H1 (cell line): ENCODE measurements around the gene PAX7. TPM values are rescaled to one million over a fixed set of nuclear protein-coding genes. Genes with fewer than 3 reads are reported as not detected.

ENCODE experiments used
- CTCF ChIA-PET: fragments of 300-600 bp; sonication (Branson Sonifier 250); formaldehyde crosslinking; loops from one replicate; lab custom pipeline; 2021; ENCODE audit not compliant: partially characterized antibody; lab: Charles Lee
- POLR2A ChIA-PET: fragments of 300-600 bp; sonication (Branson Sonifier 250); formaldehyde crosslinking; loops from one replicate; lab custom pipeline; 2021; ENCODE audit warnings: inconsistent platforms; ENCODE audit not compliant: partially characterized antibody; lab: Charles Lee
- DNase-seq, 2 experiments: peaks; one replicate each; pipeline versions ENCODE4 v3.0.0 to v3.0.0-alpha.2; 2010 to 2022; ENCODE audit warnings: low spot score in 2 of 2, low read depth in 1 of 2, mixed read lengths in 1 of 2
- FAIRE-seq: peaks from 2 replicates; lab custom pipeline; 2011; peaks lifted over from hg19 to GRCh38; lab: Jason Lieb, UNC
- H2AFZ ChIP-seq: 2 replicates; pipeline ENCODE4 v1.8.1; 2012; ENCODE audit warnings: low read length, inconsistent platforms
- H2AK5ac ChIP-seq: 2 replicates; pipeline ENCODE4 v1.6.1; 2013; ENCODE audit warnings: low read depth, low read length
- H2BK120ac ChIP-seq: replicated peaks from 2 replicates; pipeline ENCODE3; 2013; ENCODE audit warnings: low read depth, low read length, inconsistent platforms
- H2BK12ac ChIP-seq: 2 replicates; pipeline ENCODE4 v1.6.1; 2013; ENCODE audit warnings: low read depth, low read length
- H2BK15ac ChIP-seq: 2 replicates; pipeline ENCODE4 v1.6.1; 2013; ENCODE audit warnings: low read length
- H2BK20ac ChIP-seq: 2 replicates; pipeline ENCODE4 v1.6.1; 2013; ENCODE audit warnings: low read length
- H2BK5ac ChIP-seq: 2 replicates; pipeline ENCODE4 v1.6.1; 2013; ENCODE audit warnings: low read depth, low read length
- H3K14ac ChIP-seq: 2 replicates; pipeline ENCODE4 v1.6.1; 2013; ENCODE audit warnings: inconsistent platforms; ENCODE audit not compliant: insufficient read length
- H3K18ac ChIP-seq: 2 replicates; pipeline ENCODE4 v1.6.1; 2013; ENCODE audit warnings: low read length; ENCODE audit errors: extremely low read depth
- H3K23ac ChIP-seq: 2 replicates; pipeline ENCODE4 v1.6.1; 2013; ENCODE audit warnings: inconsistent platforms; ENCODE audit not compliant: insufficient read length
- H3K23me2 ChIP-seq: 2 replicates; pipeline ENCODE4 v1.6.1; 2013; ENCODE audit warnings: low read depth, low read length
- H3K27ac ChIP-seq: 2 replicates; pipeline ENCODE4 v1.6.1; 2011; ENCODE audit warnings: low read depth, low read length, inconsistent platforms
- H3K27me3 ChIP-seq, 4 experiments: replicated peaks in 1 of 4; 1 replicate in 1 of 4; 2 replicates in 3 of 4; pipeline versions ENCODE4 v1.6.1 to v1.8.1; 2011 to 2013; ENCODE audit warnings: low read length in 3 of 4, mild to moderate bottlenecking in 3 of 4, inconsistent platforms in 2 of 4, mixed read lengths in 2 of 4, moderate library complexity in 1 of 4; ENCODE audit not compliant: control insufficient read depth in 3 of 4, insufficient read depth in 3 of 4; ENCODE audit errors: extremely low read depth in 1 of 4
- H3K36me3 ChIP-seq, 4 experiments: 2 replicates each; pipeline versions ENCODE4 v1.6.1 to v1.8.1; 2011 to 2013; ENCODE audit warnings: mild to moderate bottlenecking in 4 of 4, low read length in 3 of 4, moderate library complexity in 2 of 4, control low read depth in 1 of 4, inconsistent platforms in 1 of 4; ENCODE audit not compliant: insufficient read depth in 4 of 4, control insufficient read depth in 2 of 4
- H3K4ac ChIP-seq: replicated peaks from 2 replicates; pipeline ENCODE3; 2013; ENCODE audit warnings: low read length, low read depth, mixed read lengths, inconsistent platforms; ENCODE audit not compliant: insufficient read length
- H3K4me1 ChIP-seq, 4 experiments: replicated peaks in 1 of 4; 1 replicate in 1 of 4; 2 replicates in 3 of 4; pipeline versions ENCODE4 v1.6.1 to v1.8.1; 2011 to 2013; ENCODE audit warnings: low read length in 3 of 4, inconsistent platforms in 2 of 4, mixed read lengths in 1 of 4; ENCODE audit not compliant: insufficient read depth in 4 of 4, control insufficient read depth in 3 of 4
- H3K4me2 ChIP-seq, 2 experiments: 2 replicates each; pipeline versions ENCODE4 v1.6.1 to v1.8.1; 2011 to 2013; ENCODE audit warnings: low read depth in 2 of 2, low read length in 2 of 2, control low read depth in 1 of 2, inconsistent platforms in 1 of 2, mild to moderate bottlenecking in 1 of 2; ENCODE audit not compliant: insufficient read depth in 1 of 2
- H3K4me3 ChIP-seq, 4 experiments: fragments of 200-600, 300-600 bp in 1 of 4; sonication (generic), shearing (Covaris generic), sonication (Bioruptor Twin) in 1 of 4; 2 replicates each; pipeline versions ENCODE4 v1.5.1 to v1.8.1; 2011 to 2016; ENCODE audit warnings: low read length in 4 of 4, low read depth in 3 of 4, control low read depth in 2 of 4, inconsistent platforms in 2 of 4, mild to moderate bottlenecking in 2 of 4, mixed read lengths in 1 of 4, moderate library complexity in 1 of 4; ENCODE audit not compliant: insufficient read depth in 2 of 4; ENCODE audit errors: extremely low read depth in 1 of 4
- H3K56ac ChIP-seq: replicated peaks from 2 replicates; pipeline ENCODE3; 2013; ENCODE audit warnings: low read depth, mild to moderate bottlenecking, mixed read lengths, low read length, inconsistent platforms; ENCODE audit not compliant: insufficient read length
- H3K79me1 ChIP-seq: 2 replicates; pipeline ENCODE4 v1.6.1; 2013; ENCODE audit warnings: low read depth, low read length, control low read depth
- H3K79me2 ChIP-seq, 2 experiments: 2 replicates each; pipeline versions ENCODE4 v1.6.1 to v1.8.1; 2012 to 2013; ENCODE audit warnings: low read length in 2 of 2, mild to moderate bottlenecking in 2 of 2, inconsistent platforms in 1 of 2; ENCODE audit not compliant: insufficient read depth in 2 of 2, control insufficient read depth in 1 of 2
- H3K9ac ChIP-seq, 4 experiments: replicated peaks in 1 of 4; 1 replicate in 1 of 4; 2 replicates in 3 of 4; pipeline versions ENCODE4 v1.6.1 to v1.8.1; 2011 to 2013; ENCODE audit warnings: low read depth in 3 of 4, low read length in 3 of 4, control low read depth in 2 of 4, mild to moderate bottlenecking in 2 of 4, moderate library complexity in 2 of 4, inconsistent platforms in 1 of 4; ENCODE audit errors: extremely low read depth in 1 of 4
- H3K9me3 ChIP-seq, 2 experiments: 2 replicates each; pipeline versions ENCODE4 v1.6.1 to v1.8.1; 2012 to 2013; ENCODE audit warnings: mild to moderate bottlenecking in 2 of 2, moderate library complexity in 2 of 2, control low read depth in 1 of 2, inconsistent platforms in 1 of 2, low read depth in 1 of 2, low read length in 1 of 2, mixed read lengths in 1 of 2; ENCODE audit not compliant: insufficient read depth in 2 of 2
- H4K20me1 ChIP-seq, 2 experiments: replicated peaks in 1 of 2; 2 replicates each; pipeline versions ENCODE3 to v1.8.1; 2011 to 2013; ENCODE audit warnings: inconsistent platforms in 2 of 2, low read length in 2 of 2, mild to moderate bottlenecking in 1 of 2; ENCODE audit not compliant: insufficient read depth in 2 of 2, control insufficient read depth in 1 of 2
- H4K5ac ChIP-seq: 2 replicates; pipeline ENCODE4 v1.6.1; 2013; ENCODE audit warnings: low read length, low read depth, mixed read lengths, inconsistent platforms; ENCODE audit not compliant: insufficient read length
- H4K8ac ChIP-seq: 2 replicates; pipeline ENCODE4 v1.8.0; 2013; ENCODE audit warnings: mild to moderate bottlenecking, moderate library complexity, low read length, inconsistent platforms; ENCODE audit not compliant: insufficient read depth; ENCODE audit errors: extremely low read depth
- H4K91ac ChIP-seq: replicated peaks from 2 replicates; pipeline ENCODE3; 2013; ENCODE audit warnings: low read length, mixed read lengths, inconsistent platforms; ENCODE audit not compliant: insufficient read length
- CBX5 ChIP-seq: fragments of 300-800, 300-1000 bp; sonication (generic); IDR thresholded peaks from 2 replicates; pipeline ENCODE4 v1.7.1; 2016; ENCODE audit warnings: antibody characterized with exemption, low read length, low read depth
- CBX8 ChIP-seq: fragments of 300-800, 300-1000 bp; sonication (generic); IDR thresholded peaks from 2 replicates; pipeline ENCODE4 v1.7.1; 2016; ENCODE audit warnings: low read depth, low read length, borderline replicate concordance
- CHD1 ChIP-seq: IDR thresholded peaks from 2 replicates; pipeline ENCODE4 v1.6.1; 2012; ENCODE audit warnings: low read depth, low read length, improper control_type of control experiment
- EGR1 ChIP-seq: IDR thresholded peaks from 2 replicates; pipeline ENCODE4 v1.6.1; 2011; ENCODE audit warnings: low read depth, low read length, borderline replicate concordance
- GABPA ChIP-seq: IDR thresholded peaks from 2 replicates; pipeline ENCODE4 v1.6.1; 2011; ENCODE audit warnings: mild to moderate bottlenecking, low read length, moderate library complexity, borderline replicate concordance; ENCODE audit not compliant: insufficient read depth
- GTF2F1 ChIP-seq: IDR thresholded peaks from 2 replicates; pipeline ENCODE4 v1.6.1; 2012; ENCODE audit warnings: low read depth, low read length, improper control_type of control experiment, borderline replicate concordance
- HDAC2 ChIP-seq, 2 experiments: fragments of 300-600 bp in 1 of 2; sonication (generic) in 1 of 2; IDR thresholded peaks; 2 replicates each; pipeline ENCODE4 v1.6.1; 2011 to 2012; ENCODE audit warnings: low read depth in 2 of 2, low read length in 2 of 2, mild to moderate bottlenecking in 2 of 2, moderate library complexity in 2 of 2, borderline replicate concordance in 1 of 2, inconsistent platforms in 1 of 2
- JUND ChIP-seq: IDR thresholded peaks from 2 replicates; pipeline ENCODE4 v1.6.1; 2011; ENCODE audit warnings: mild to moderate bottlenecking, improper control_type of control experiment, low read length
- MAFK ChIP-seq: IDR thresholded peaks from 2 replicates; pipeline ENCODE4 v1.6.1; 2012; ENCODE audit warnings: low read depth, mild to moderate bottlenecking, improper control_type of control experiment, low read length
- RNF2 ChIP-seq: fragments of 200-900, 300-1000 bp; sonication (generic); IDR thresholded peaks from 2 replicates; pipeline ENCODE4 v1.7.1; 2016; ENCODE audit warnings: borderline replicate concordance, low read depth, mild to moderate bottlenecking, antibody characterized with exemption, low read length; ENCODE audit not compliant: poor library complexity, severe bottlenecking; ENCODE audit errors: missing control alignments
- SAP30 ChIP-seq: fragments of 300-600 bp; sonication (generic); IDR thresholded peaks from 2 replicates; pipeline ENCODE4 v1.7.1; 2012; ENCODE audit warnings: low read length, moderate library complexity, mild to moderate bottlenecking, inconsistent platforms; ENCODE audit not compliant: insufficient read depth, insufficient replicate concordance
- TCF12 ChIP-seq: IDR thresholded peaks from 2 replicates; pipeline ENCODE4 v1.6.1; 2011; ENCODE audit warnings: low read depth, mild to moderate bottlenecking, low read length
- WGBS, 2 experiments: shearing (Covaris generic) in 1 of 2; methylation state at CpG; one replicate each; pipeline versions ENCODE4 v1.1.6 to v1.1.7; 2013 to 2015; ENCODE audit warnings: low lambda C conversion rate in 2 of 2, mixed read lengths in 2 of 2, inconsistent platforms in 1 of 2, low coverage in 1 of 2, missing lambda C conversion rate in 1 of 2; ENCODE audit not compliant: insufficient replicate concordance in 2 of 2, insufficient coverage in 1 of 2, insufficient read length in 1 of 2; ENCODE audit errors: extremely low coverage in 1 of 2, missing lambda C conversion rate in 1 of 2; 5-methylcytosine and 5-hydroxymethylcytosine counted together
- polyA plus RNA-seq, 7 experiments: library from polyadenylated mRNA; depleted of rRNA in 3 of 7; stranded (reverse) in 5 of 7; unstranded in 2 of 7; fragments of >200 nt in 5 of 7; fragments of 200-250 nt in 2 of 7; gene quantifications; 1 replicate in 5 of 7; 2 replicates in 1 of 7; 4 replicates in 1 of 7; pipeline versions ENCODE4 v1.2.1 to v1.2.3, GENCODE V29; 2011 to 2013; ENCODE audit warnings: missing spikeins in 2 of 7, mixed read lengths in 2 of 7
- total RNA-seq: library from RNA; stranded (reverse); fragmentation: NEBNext Ultra II Directional; extraction: Animal tissue kit (Norgen Biotek cat#: 25700); gene quantifications from 2 replicates; pipeline ENCODE4 v1.2.1, GENCODE V29; 2021
- TF ChIP-seq, protein P1 (sequence below): IDR thresholded peaks from 2 replicates; pipeline ENCODE4 v1.6.1; 2012; ENCODE audit warnings: inconsistent platforms

PAX7 gene
- total and polyA plus RNA-seq, 2 of the 8 experiments (the other 6 are each of a cell fraction or from before 2014, with no cell fraction given): not detected

DNA sequence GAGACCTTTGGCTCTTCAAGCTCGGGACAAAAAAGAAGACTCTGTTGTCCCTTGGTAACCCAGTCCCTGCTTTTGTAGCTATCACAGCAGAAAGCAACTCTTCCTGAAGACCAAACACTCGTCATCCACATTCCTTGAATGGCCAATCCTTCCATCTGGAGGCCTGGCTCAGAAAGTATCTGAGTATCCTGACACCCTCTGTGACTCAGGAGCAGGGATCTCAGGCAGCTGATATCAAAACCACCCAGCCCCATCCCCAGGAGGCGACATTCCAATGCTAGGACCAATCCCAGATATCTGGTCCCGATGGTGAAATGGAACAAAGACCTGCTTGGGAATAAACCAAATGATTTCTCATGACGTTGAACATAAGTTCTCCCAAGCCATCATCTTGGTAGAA, 116.3 kb downstream of the PAX7 start:
- H2BK20ac ChIP-seq: no peak overlapping the region
- H3K4me2 ChIP-seq: no peak overlapping the region
- no peaks in the 10 kb centered on the region for H3K36me3 ChIP-seq
- DNase-seq (no peak), FAIRE-seq (no peak)
- ChIA-PET POLR2A (no interaction called here), CTCF (interaction anchor here (1.2 to 2.1 kb wide), 3 partner anchors 22 to 76 kb away, joined by 3 to 6 read pairs (median 3); no protein-coding TSS in a partner anchor)
- no peak overlapping the region for H3K14ac ChIP-seq
- no peak overlapping the region for H3K56ac ChIP-seq
- H3K9ac ChIP-seq: no peak overlapping the region
- H4K5ac ChIP-seq: no peak overlapping the region
- peaks cover 0 to 15% (median 3%) of the 10 kb centered on the region in 4 experiments; a peak in 6 of 7 replicates for H3K27me3 ChIP-seq
- no peak overlapping the region for H4K8ac ChIP-seq
- no peak overlapping the region for H2BK5ac ChIP-seq
- no peaks in the 10 kb centered on the region for H3K4me1 ChIP-seq
- no peak overlapping the region for H3K23ac ChIP-seq
- no peaks in the 10 kb centered on the region for H3K79me1 ChIP-seq
- no peak overlapping the region for H4K91ac ChIP-seq
- peaks cover 4% of the 10 kb centered on the region in 2 experiments; a peak in 1 of 4 replicates for H3K9me3 ChIP-seq
- no peak overlapping the region for H2BK15ac ChIP-seq
- H3K4me3 ChIP-seq: no peak overlapping the region
- H3K23me2 ChIP-seq: peaks cover 4% of the 10 kb centered on the region; the same call in 1 of the 2 replicates
- no peaks in the 10 kb centered on the region for H3K79me2 ChIP-seq
- H2BK120ac ChIP-seq: no peak overlapping the region
- H3K4ac ChIP-seq: no peak overlapping the region
- WGBS, 2 experiments: 83% methylated on average over 5 of the region's 5 CpGs; no CpG with 5 or more reads in 1 of the 2 experiments
- no peak overlapping the region for H2AFZ ChIP-seq
- H3K27ac ChIP-seq: no peak overlapping the region
- H4K20me1 ChIP-seq: peaks cover 0 to 1% of the 10 kb centered on the region in 2 experiments
- no peak overlapping the region for H2AK5ac ChIP-seq
- no peak overlapping the region for H3K18ac ChIP-seq
- no peak overlapping the region for H2BK12ac ChIP-seq
- TF ChIP-seq JUND (no peak), RNF2 (no peak), GABPA (no peak), GTF2F1 (no peak), SAP30 (no peak), CHD1 (no peak), EGR1 (no peak), MAFK (no peak), HDAC2 (IDR thresholded peaks at IDR 0.05; ENCODE audit: borderline replicate concordance in 1 of 2, low read depth in 2 of 2, low read length in 2 of 2) (no peak), CBX5 (no peak), CBX8 (no peak), TCF12 (no peak)
- TF ChIP-seq, protein P1, sequence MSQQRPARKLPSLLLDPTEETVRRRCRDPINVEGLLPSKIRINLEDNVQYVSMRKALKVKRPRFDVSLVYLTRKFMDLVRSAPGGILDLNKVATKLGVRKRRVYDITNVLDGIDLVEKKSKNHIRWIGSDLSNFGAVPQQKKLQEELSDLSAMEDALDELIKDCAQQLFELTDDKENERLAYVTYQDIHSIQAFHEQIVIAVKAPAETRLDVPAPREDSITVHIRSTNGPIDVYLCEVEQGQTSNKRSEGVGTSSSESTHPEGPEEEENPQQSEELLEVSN: no peak
